D721Med (cell line): ENCODE measurements around the gene KCNN4.
"Not testable (repeated sequence)": the region's sequence is repeated elsewhere in the genome, so short reads cannot be mapped to it uniquely, and the experiment has no call there.

Source experiments
- DNase-seq: peaks from one replicate; pipeline ENCODE4 v3.0.0; 2011; ENCODE audit warnings: low spot score; ENCODE audit not compliant: insufficient read length
- FAIRE-seq: peaks from 2 replicates; lab custom pipeline; 2011; peaks lifted over from hg19 to GRCh38; lab: Jason Lieb, UNC
- CTCF ChIP-seq: IDR thresholded peaks from 2 replicates; pipeline ENCODE4 v1.5.1; 2012; ENCODE audit warnings: mild to moderate bottlenecking, control low read depth; ENCODE audit not compliant: insufficient read depth; ENCODE audit errors: missing control alignments

Gene KCNN4

GRCh38 chr19:43780706-43781525, at the start of gene KCNN4:
Gene KCNN4 (minus strand): TSS chr19:43780973. CDS start chr19:43780861, 112 bp downstream.
- no peak for FAIRE-seq
- no peak for DNase-seq
- TF ChIP-seq CTCF, result no peak

GRCh38 chr19:43826787-43827754, 46.3 kb upstream of the KCNN4 start, which contains the start of gene ZNF283:
Gene ZNF283 (plus strand): TSS chr19:43827321. CDS start chr19:43833505, 6,184 bp downstream.
- FAIRE-seq, result no peak
- DNase-seq, result peak; percentile 52
- no peak for TF ChIP-seq CTCF

- not testable (repeated sequence) for DNase-seq
These were observed 43.8 kb upstream of the KCNN4 start for GRCh38 chr19:43824572-43824971.

GRCh38 chr19:43823856-43824255, 43.1 kb upstream of the KCNN4 start:
- DNase-seq, FAIRE-seq: not testable (repeated sequence)

More at GRCh38 chr19:43824572-43824971, 43.8 kb upstream of the KCNN4 start:
- FAIRE-seq, result not testable (repeated sequence)

- no peak for DNase-seq
- no peak for TF ChIP-seq CTCF
- FAIRE-seq, result no peak
These were observed 40.1 kb upstream of the KCNN4 start for GRCh38 chr19:43820884-43821215.

GRCh38 chr19:43820098-43820883, 39.5 kb upstream of the KCNN4 start:
- TF ChIP-seq CTCF, result no peak
- FAIRE-seq (no peak), DNase-seq (no peak)

GRCh38 chr19:43818500-43818899, 37.7 kb upstream of the KCNN4 start:
- TF ChIP-seq CTCF, result no peak
- no peak for FAIRE-seq
- no peak for DNase-seq

GRCh38 chr19:43817454-43817853, 36.7 kb upstream of the KCNN4 start:
- not testable (repeated sequence) for FAIRE-seq, DNase-seq
